ENCODE measurements around the gene HLA-A. TPM values are rescaled to one million over a fixed set of nuclear protein-coding genes. Genes with fewer than 3 reads are reported as not detected.

The HLA-A gene
- polyA plus RNA-seq, 1 donor (not counting 4 experiments of a cell fraction or from before 2014, with no cell fraction given), result 401 TPM

DNA sequence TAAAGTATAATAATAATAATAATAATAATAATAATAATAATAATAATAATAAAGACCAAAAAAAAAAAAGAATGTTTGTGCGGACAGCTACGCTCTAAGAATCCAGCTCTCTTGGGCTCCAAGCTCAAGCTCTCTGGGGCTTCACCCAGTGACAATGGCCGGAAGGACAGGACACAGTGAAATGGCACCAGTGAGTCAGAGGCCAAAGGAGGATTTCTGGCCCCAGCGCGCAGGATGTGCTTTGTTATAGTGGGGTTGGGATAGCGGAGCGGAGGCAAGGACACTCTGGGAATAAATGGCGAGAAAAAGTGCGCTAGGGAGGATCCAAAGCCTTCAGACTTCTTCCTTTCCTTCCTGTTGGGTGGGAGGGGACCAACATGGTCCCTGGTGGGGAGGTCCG, 38.2 kb downstream of the HLA-A start:
- Histone ChIP-seq H4K20me1 (ENCODE audit: control insufficient read depth, extremely low read depth, insufficient read depth, low read length) (no peaks in the 10 kb centered on the region), H3K4me1 (ENCODE audit: control insufficient read depth, extremely low read depth, insufficient read depth, low read length) (peaks cover 3% of the 10 kb centered on the region), H3K4me3 (ENCODE audit: control insufficient read depth in 2 of 3, extremely low read depth in 1 of 3, insufficient read depth in 2 of 3, low read depth in 1 of 3, low read length in 3 of 3) (no peak overlapping the region), H3K4me2 (ENCODE audit: control insufficient read depth, extremely low read depth, insufficient read depth, low read depth, low read length) (no peak overlapping the region), H2AFZ (ENCODE audit: control insufficient read depth, low read length) (no peak overlapping the region), H3K27ac (ENCODE audit: control insufficient read depth, insufficient read depth, low read length) (no peak overlapping the region), H3K36me3 (ENCODE audit: control insufficient read depth in 2 of 2, extremely low read depth in 1 of 2, insufficient read depth in 2 of 2, low read length in 2 of 2) (no peaks in the 10 kb centered on the region), H3K9me1 (ENCODE audit: control insufficient read depth, extremely low read depth, insufficient read depth, low read length) (no peaks in the 10 kb centered on the region), H3K79me2 (ENCODE audit: control insufficient read depth, insufficient read depth, low read length) (no peaks in the 10 kb centered on the region), H3K9ac (ENCODE audit: control insufficient read depth, extremely low read depth, insufficient read depth, low read length) (no peak overlapping the region), H3K9me3 (ENCODE audit: control insufficient read depth, low read depth, low read length) (no peaks in the 10 kb centered on the region), H3K27me3 (ENCODE audit: control insufficient read depth, extremely low read depth, insufficient read depth, low read length) (peaks cover 8% of the 10 kb centered on the region)
- DNase-seq (ENCODE audit: low read depth, low spot score) (no peak), FAIRE-seq (no peak)
- TF ChIP-seq, protein P1, sequence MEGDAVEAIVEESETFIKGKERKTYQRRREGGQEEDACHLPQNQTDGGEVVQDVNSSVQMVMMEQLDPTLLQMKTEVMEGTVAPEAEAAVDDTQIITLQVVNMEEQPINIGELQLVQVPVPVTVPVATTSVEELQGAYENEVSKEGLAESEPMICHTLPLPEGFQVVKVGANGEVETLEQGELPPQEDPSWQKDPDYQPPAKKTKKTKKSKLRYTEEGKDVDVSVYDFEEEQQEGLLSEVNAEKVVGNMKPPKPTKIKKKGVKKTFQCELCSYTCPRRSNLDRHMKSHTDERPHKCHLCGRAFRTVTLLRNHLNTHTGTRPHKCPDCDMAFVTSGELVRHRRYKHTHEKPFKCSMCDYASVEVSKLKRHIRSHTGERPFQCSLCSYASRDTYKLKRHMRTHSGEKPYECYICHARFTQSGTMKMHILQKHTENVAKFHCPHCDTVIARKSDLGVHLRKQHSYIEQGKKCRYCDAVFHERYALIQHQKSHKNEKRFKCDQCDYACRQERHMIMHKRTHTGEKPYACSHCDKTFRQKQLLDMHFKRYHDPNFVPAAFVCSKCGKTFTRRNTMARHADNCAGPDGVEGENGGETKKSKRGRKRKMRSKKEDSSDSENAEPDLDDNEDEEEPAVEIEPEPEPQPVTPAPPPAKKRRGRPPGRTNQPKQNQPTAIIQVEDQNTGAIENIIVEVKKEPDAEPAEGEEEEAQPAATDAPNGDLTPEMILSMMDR (optimal IDR thresholded peaks at IDR 0.05 in 1 of 3, IDR thresholded peaks at IDR 0.05 in 1 of 3, conservative IDR thresholded peaks at IDR 0.05 in 1 of 3; ENCODE audit: extremely low read depth in 1 of 3, insufficient read depth in 2 of 3, low read length in 3 of 3), result no peak
- TF ChIP-seq EZH2 (IDR thresholded peaks at IDR 0.05; ENCODE audit: low read length), result no peak
- dilution Hi-C loops (cut with MboI; ENCODE audit: extremely low pct_ligation_motif_present, low sequenced_read_pairs), result no loop called here

DNA sequence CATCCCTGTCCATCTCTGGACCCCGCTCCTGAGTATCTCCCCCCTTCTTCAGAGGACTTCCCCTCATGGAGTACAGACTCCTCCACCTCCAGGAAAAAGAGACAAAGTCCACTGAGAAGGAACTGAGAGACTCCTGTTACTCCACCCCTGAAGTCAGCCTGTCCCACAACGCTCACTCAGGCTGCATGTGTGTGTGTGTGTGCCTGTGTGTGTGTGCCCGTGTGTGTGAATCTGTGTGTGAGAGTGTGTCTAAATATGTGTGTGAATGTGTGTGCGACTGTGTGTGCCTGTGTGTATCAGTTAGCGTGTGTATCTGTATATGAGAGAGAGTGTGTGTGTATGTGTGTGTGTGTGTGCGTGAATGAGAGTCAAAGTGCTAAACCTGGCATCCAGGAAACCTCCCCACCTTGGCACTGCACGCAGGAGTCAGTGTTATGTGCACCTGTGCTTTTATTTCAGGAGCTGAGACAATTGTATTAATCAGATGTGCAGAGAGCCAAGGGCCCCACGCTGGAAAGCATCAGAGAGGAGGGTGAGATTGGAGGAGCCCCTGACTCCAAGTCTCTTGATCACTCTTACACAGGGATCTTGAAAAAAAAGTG, 39.0 kb downstream of the HLA-A start:
- no peaks in the 10 kb centered on the region for H3K27me3 ChIP-seq (ENCODE audit: control insufficient read depth, extremely low read depth, insufficient read depth, low read length)
- no peak overlapping the region for H3K4me2 ChIP-seq (ENCODE audit: control insufficient read depth, extremely low read depth, insufficient read depth, low read depth, low read length)
- H3K79me2 ChIP-seq (ENCODE audit: control insufficient read depth, insufficient read depth, low read length), result no peaks in the 10 kb centered on the region
- H3K4me1 ChIP-seq (ENCODE audit: control insufficient read depth, extremely low read depth, insufficient read depth, low read length), result peaks cover under 1% of the 10 kb centered on the region
- TF ChIP-seq, protein P1 (optimal IDR thresholded peaks at IDR 0.05 in 1 of 3, IDR thresholded peaks at IDR 0.05 in 1 of 3, conservative IDR thresholded peaks at IDR 0.05 in 1 of 3; ENCODE audit: extremely low read depth in 1 of 3, insufficient read depth in 2 of 3, low read length in 3 of 3), result no peak
- TF ChIP-seq EZH2 (IDR thresholded peaks at IDR 0.05; ENCODE audit: low read length), result no peak
- H4K20me1 ChIP-seq (ENCODE audit: control insufficient read depth, extremely low read depth, insufficient read depth, low read length), result no peaks in the 10 kb centered on the region
- no peak for DNase-seq (ENCODE audit: low read depth, low spot score)
- no peaks in the 10 kb centered on the region for H3K9me3 ChIP-seq (ENCODE audit: control insufficient read depth, low read depth, low read length)
- no peak for FAIRE-seq
- no peak overlapping the region for H2AFZ ChIP-seq (ENCODE audit: control insufficient read depth, low read length)
- H3K9ac ChIP-seq (ENCODE audit: control insufficient read depth, extremely low read depth, insufficient read depth, low read length), result no peak overlapping the region
- no peak overlapping the region for H3K27ac ChIP-seq (ENCODE audit: control insufficient read depth, insufficient read depth, low read length)
- no peaks in the 10 kb centered on the region for H3K9me1 ChIP-seq (ENCODE audit: control insufficient read depth, extremely low read depth, insufficient read depth, low read length)
- no peak overlapping the region for H3K4me3 ChIP-seq (ENCODE audit: control insufficient read depth in 2 of 3, extremely low read depth in 1 of 3, insufficient read depth in 2 of 3, low read depth in 1 of 3, low read length in 3 of 3)
- H3K36me3 ChIP-seq (ENCODE audit: control insufficient read depth in 2 of 2, extremely low read depth in 1 of 2, insufficient read depth in 2 of 2, low read length in 2 of 2), result no peaks in the 10 kb centered on the region
- dilution Hi-C loops (cut with MboI; ENCODE audit: extremely low pct_ligation_motif_present, low sequenced_read_pairs), result no loop called here

Data from keratinocyte (primary cell).